Left lung (tissue), 10 donors: ENCODE results near the gene LRMDA. TPM values are rescaled to one million over a fixed set of nuclear protein-coding genes. Genes with fewer than 3 reads are reported as not detected.

Experiments
- ATAC-seq: fragments of 200-7000 bp; cut with Tn5 transposase; one replicate; pipeline ENCODE4 v1.9.1; 2020; ENCODE audit warnings: moderate library complexity
- DNase-seq, 4 donors: peaks; one replicate each; pipeline ENCODE4 v3.0.0-alpha.2; 2013 to 2020
- H3K27ac ChIP-seq, 2 donors: fragments of 200-600 bp; sonication (generic) in 1 of 2; one replicate each; pipeline versions ENCODE4 v1.5.0 to v1.8.0; 2020 to 2021
- H3K27me3 ChIP-seq, 2 donors: fragments of 200-600 bp; sonication (generic) in 1 of 2; one replicate each; pipeline versions ENCODE4 v1.5.0 to v1.8.0; 2020 to 2021
- H3K36me3 ChIP-seq, 2 donors: fragments of 200-600 bp; sonication (generic) in 1 of 2; one replicate each; pipeline versions ENCODE4 v1.5.0 to v1.8.0; 2020 to 2021
- H3K4me1 ChIP-seq, 2 donors: fragments of 200-600 bp; one replicate each; pipeline ENCODE4 v1.8.0; 2021
- H3K4me3 ChIP-seq, 2 donors: fragments of 200-600 bp; sonication (generic) in 1 of 2; one replicate each; pipeline versions ENCODE4 v1.5.0 to v1.8.0; 2020 to 2021; ENCODE audit warnings: mild to moderate bottlenecking in 1 of 2
- H3K9me3 ChIP-seq, 2 donors: fragments of 200-600 bp; sonication (generic) in 1 of 2; one replicate each; pipeline versions ENCODE4 v1.5.0 to v1.8.0; 2020 to 2021
- intact Hi-C, 2 donors: fragments of 100-400 bp; cut with DNase I; formaldehyde crosslinking; loops; one replicate each; pipeline versions ENCODE4 v1.11.2 to v1.14.2; 2022
- polyA plus RNA-seq, 6 donors: library from polyadenylated mRNA; unstranded; fragments of 120-200 nt; gene quantifications; one replicate each; pipeline ENCODE4 v1.2.1, GENCODE V29; 2013; ENCODE audit not compliant: insufficient read length in 6 of 6
- total RNA-seq, 2 donors: library from RNA; stranded (reverse); fragmentation: NEBNext Ultra II Directional; extraction: Animal tissue kit (Norgen Biotek cat#: 25700); gene quantifications; one replicate each; pipeline ENCODE4 v1.2.1, GENCODE V29; 2021
- TF ChIP-seq, protein P1 (sequence below), 2 donors: fragments of 200-600 bp; sonication (generic) in 1 of 2; IDR thresholded peaks; one replicate each; pipeline versions ENCODE4 v1.5.0 to v1.8.0; 2021; ENCODE audit warnings: antibody characterized with exemption in 2 of 2
- donor health status: DM: no; HTN: yes; CAD: no.
- donor health status: DM: no; HTN: no; CAD: no.

LRMDA gene
- total and polyA plus RNA-seq, 8 donors: 13.9 to 23.6 (median 18.7) TPM

DNA sequence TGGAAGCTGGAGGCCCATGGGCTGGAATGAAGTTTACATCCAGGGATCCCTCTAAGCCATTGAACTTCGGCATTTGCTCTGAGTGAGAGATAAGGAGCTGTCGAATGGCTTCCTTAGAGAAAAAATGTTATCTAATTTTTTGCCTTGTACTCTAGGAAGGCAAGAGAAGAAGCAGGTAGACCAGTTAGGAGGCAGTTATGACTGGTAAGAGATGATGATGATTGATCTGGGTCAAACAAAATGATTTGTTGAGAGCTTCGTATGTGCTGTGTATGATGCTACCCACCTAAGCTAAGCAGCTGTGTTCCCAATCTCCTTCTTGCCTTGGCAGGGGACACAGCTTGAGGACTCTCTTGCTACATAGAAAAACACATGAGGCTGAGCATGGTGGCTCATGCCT, 370.2 kb downstream of the LRMDA start:
- TF ChIP-seq, protein P1, sequence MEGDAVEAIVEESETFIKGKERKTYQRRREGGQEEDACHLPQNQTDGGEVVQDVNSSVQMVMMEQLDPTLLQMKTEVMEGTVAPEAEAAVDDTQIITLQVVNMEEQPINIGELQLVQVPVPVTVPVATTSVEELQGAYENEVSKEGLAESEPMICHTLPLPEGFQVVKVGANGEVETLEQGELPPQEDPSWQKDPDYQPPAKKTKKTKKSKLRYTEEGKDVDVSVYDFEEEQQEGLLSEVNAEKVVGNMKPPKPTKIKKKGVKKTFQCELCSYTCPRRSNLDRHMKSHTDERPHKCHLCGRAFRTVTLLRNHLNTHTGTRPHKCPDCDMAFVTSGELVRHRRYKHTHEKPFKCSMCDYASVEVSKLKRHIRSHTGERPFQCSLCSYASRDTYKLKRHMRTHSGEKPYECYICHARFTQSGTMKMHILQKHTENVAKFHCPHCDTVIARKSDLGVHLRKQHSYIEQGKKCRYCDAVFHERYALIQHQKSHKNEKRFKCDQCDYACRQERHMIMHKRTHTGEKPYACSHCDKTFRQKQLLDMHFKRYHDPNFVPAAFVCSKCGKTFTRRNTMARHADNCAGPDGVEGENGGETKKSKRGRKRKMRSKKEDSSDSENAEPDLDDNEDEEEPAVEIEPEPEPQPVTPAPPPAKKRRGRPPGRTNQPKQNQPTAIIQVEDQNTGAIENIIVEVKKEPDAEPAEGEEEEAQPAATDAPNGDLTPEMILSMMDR (IDR thresholded peaks at IDR 0.05): no peak
- H3K27me3 ChIP-seq: no peaks in the 10 kb centered on the region
- no peak overlapping the region for H3K4me3 ChIP-seq
- peaks cover 0 to 6% of the 10 kb centered on the region in 2 donors for H3K9me3 ChIP-seq
- no peaks in the 10 kb centered on the region for H3K4me1 ChIP-seq
- H3K36me3 ChIP-seq: no peaks in the 10 kb centered on the region
- ATAC-seq (no peak), DNase-seq (no peak)
- intact Hi-C loops: no loop called here
- H3K27ac ChIP-seq: no peak overlapping the region

DNA sequence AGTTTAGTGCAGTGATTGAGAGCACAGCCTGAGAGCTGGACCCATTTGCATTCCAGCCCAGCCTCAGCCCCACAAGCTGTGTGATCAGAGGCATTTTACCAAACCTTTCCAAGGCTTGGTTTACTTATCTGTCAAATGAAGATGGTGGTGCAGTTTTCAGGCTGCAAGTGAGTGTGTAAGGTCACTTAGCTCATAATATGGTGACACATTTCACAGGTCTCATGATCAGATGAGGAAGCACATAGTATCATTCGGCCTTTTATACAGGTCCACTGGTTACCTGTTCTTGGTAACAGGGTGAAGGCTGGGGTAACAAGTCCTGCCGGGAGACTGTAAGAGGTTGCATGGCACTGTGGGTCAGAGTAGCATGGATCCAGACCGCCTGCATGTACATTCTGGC, 371.7 kb downstream of the LRMDA start:
- intact Hi-C loops: no loop called here
- Histone ChIP-seq H3K36me3 (no peaks in the 10 kb centered on the region), H3K9me3 (no peaks in the 10 kb centered on the region), H3K4me1 (no peaks in the 10 kb centered on the region), H3K27ac (no peak overlapping the region), H3K27me3 (no peaks in the 10 kb centered on the region), H3K4me3 (no peak overlapping the region)
- no peak for DNase-seq
- ATAC-seq: no peak
- TF ChIP-seq, protein P1 (IDR thresholded peaks at IDR 0.05): no peak

DNA sequence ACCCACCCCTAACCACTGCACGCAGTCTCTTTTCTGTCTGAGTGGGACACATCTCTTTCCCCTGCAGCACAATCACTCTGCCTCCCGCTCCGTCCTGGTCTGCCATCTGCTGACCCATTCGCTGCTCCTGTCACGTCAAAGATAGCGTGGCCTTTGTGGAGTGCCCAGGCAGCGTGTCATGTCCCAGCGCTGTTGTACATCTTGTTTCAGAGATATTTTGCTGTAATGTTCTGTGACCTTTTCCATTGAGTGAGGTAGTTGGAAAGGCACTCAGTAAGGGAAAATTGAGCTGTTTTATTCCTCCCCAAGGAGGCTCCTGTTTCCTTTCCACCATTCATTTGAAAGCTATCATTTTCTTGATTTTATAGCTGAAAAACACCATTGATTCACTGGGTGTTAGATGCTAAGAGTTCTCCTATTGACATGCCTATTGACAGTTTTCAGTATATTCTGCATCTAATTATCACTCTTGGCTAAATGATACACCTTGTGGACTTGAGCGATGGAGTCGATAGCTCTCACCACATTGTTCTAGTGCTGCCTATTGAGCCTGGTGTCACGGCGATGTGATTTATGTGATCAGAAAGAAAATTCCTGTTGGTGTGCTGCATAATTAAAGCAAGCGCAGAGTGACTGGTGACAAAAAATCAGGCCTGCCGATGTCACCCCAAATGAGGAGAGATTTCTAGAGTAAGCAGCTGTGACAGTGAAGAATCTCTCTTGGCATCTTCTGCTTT, 372.6 kb downstream of the LRMDA start:
- Histone ChIP-seq H3K27ac (no peak overlapping the region), H3K27me3 (no peaks in the 10 kb centered on the region), H3K36me3 (no peaks in the 10 kb centered on the region), H3K4me1 (no peaks in the 10 kb centered on the region), H3K4me3 (no peak overlapping the region), H3K9me3 (no peaks in the 10 kb centered on the region)
- ATAC-seq (no peak), DNase-seq (no peak)
- TF ChIP-seq, protein P1 (IDR thresholded peaks at IDR 0.05): no peak
- intact Hi-C loops: no loop called here

DNA sequence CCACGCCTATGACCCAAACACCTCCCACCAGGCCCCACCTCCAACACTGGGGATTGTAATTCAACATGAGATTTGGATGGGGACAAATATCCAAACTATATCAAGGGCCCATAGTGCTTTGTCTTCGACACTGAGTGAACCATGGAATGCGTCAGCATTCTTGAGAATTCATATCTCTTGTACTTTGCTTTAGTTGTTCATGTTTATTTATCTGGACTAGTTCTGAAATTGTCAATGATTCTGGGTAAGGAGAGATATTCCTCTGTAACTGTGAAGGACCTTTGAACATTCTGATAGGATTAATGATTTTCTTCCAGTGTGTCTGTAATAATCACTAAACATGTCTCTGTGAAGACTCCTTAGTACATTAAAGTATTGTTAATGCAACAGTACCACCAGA, 374.8 kb downstream of the LRMDA start:
- no peak overlapping the region for H3K4me3 ChIP-seq
- intact Hi-C loops: no loop called here
- H3K36me3 ChIP-seq: no peaks in the 10 kb centered on the region
- no peak for ATAC-seq
- H3K27me3 ChIP-seq: no peaks in the 10 kb centered on the region
- TF ChIP-seq, protein P1 (IDR thresholded peaks at IDR 0.05): no peak
- no peak for DNase-seq
- no peaks in the 10 kb centered on the region for H3K9me3 ChIP-seq
- no peak overlapping the region for H3K27ac ChIP-seq
- no peaks in the 10 kb centered on the region for H3K4me1 ChIP-seq

DNA sequence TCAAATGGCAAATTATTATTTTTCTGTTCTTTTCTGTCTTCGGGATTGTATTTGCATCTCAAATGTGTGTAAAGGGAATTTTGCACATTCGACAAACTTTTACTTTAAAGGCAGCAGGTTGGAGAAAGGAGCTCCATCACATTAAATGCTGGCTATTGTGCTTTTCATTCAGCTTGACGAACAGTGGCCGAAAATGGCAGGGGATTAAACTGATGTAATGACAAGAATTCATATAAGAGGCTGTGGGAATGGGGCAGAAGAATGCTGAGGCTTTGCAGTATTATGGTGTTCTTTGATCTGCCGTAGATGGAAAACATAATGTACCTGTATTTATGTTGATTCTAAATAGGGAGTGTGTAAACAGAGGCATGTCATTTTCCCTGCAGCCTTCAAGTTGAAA, 376.0 kb downstream of the LRMDA start:
- TF ChIP-seq, protein P1 (IDR thresholded peaks at IDR 0.05): no peak
- H3K9me3 ChIP-seq: no peaks in the 10 kb centered on the region
- H3K27me3 ChIP-seq: no peaks in the 10 kb centered on the region
- H3K4me1 ChIP-seq: no peaks in the 10 kb centered on the region
- intact Hi-C loops: no loop called here
- ATAC-seq: no peak
- H3K4me3 ChIP-seq: no peak overlapping the region
- no peak overlapping the region for H3K27ac ChIP-seq
- H3K36me3 ChIP-seq: no peaks in the 10 kb centered on the region
- no peak for DNase-seq
